ENCODE measurements around the gene HIVEP3.
"Not testable (repeated sequence)": the region's sequence is repeated elsewhere in the genome, so short reads cannot be mapped to it uniquely, and the experiment has no call there.

Gene HIVEP3

GRCh38 chr1:41918450-41919043 lies at the start of gene HIVEP3:
TSS of gene HIVEP3 (minus strand) at chr1:41918922.
- DNase-seq (ENCODE audit: low read depth), result no peak

GRCh38 chr1:41964400-41964799 lies 45.7 kb upstream of the HIVEP3 start:
- DNase-seq (ENCODE audit: low read depth), result no peak

- no peak for DNase-seq (ENCODE audit: low read depth)
These were observed 44.9 kb upstream of the HIVEP3 start for GRCh38 chr1:41963636-41964035.

GRCh38 chr1:41958015-41958673 lies 39.4 kb upstream of the HIVEP3 start:
- DNase-seq (ENCODE audit: low read depth), result no peak

- DNase-seq (ENCODE audit: low read depth), result no peak
These were observed 38.8 kb upstream of the HIVEP3 start for GRCh38 chr1:41957568-41957967.

- DNase-seq (ENCODE audit: low read depth), result peak; percentile 38
These were observed 36.9 kb upstream of the HIVEP3 start for GRCh38 chr1:41955461-41956159.

- DNase-seq (ENCODE audit: low read depth), result peak; percentile 9
These were observed 35.8 kb upstream of the HIVEP3 start for GRCh38 chr1:41954533-41954944.

GRCh38 chr1:41953291-41953690 lies 34.6 kb upstream of the HIVEP3 start:
- DNase-seq (ENCODE audit: low read depth), result no peak

GRCh38 chr1:41952208-41952607 lies 33.5 kb upstream of the HIVEP3 start:
- no peak for DNase-seq (ENCODE audit: low read depth)

- DNase-seq (ENCODE audit: low read depth), result not testable (repeated sequence)
These were observed 32.8 kb upstream of the HIVEP3 start for GRCh38 chr1:41951492-41951891.

GRCh38 chr1:41950820-41951219 lies 32.1 kb upstream of the HIVEP3 start:
- no peak for DNase-seq (ENCODE audit: low read depth)

GRCh38 chr1:41945946-41946345 lies 27.2 kb upstream of the HIVEP3 start:
- DNase-seq (ENCODE audit: low read depth), result not testable (repeated sequence)

GRCh38 chr1:41943717-41944116 lies 25.0 kb upstream of the HIVEP3 start:
- no peak for DNase-seq (ENCODE audit: low read depth)

- DNase-seq (ENCODE audit: low read depth), result no peak
These were observed 23.6 kb upstream of the HIVEP3 start for GRCh38 chr1:41942278-41942677.

- DNase-seq (ENCODE audit: low read depth), result no peak
These were observed 22.7 kb upstream of the HIVEP3 start for GRCh38 chr1:41941381-41941780.

- DNase-seq (ENCODE audit: low read depth), result no peak
These were observed 20.5 kb upstream of the HIVEP3 start for GRCh38 chr1:41939194-41939593.

- no peak for DNase-seq (ENCODE audit: low read depth)
These were observed 17.4 kb upstream of the HIVEP3 start for GRCh38 chr1:41936107-41936506.

- no peak for DNase-seq (ENCODE audit: low read depth)
These were observed 16.5 kb upstream of the HIVEP3 start for GRCh38 chr1:41935226-41935625.

GRCh38 chr1:41933106-41933505 lies 14.4 kb upstream of the HIVEP3 start:
- DNase-seq (ENCODE audit: low read depth), result no peak

GRCh38 chr1:41931578-41931977 lies 12.9 kb upstream of the HIVEP3 start:
- DNase-seq (ENCODE audit: low read depth), result no peak

- no peak for DNase-seq (ENCODE audit: low read depth)
These were observed 8.4 kb upstream of the HIVEP3 start for GRCh38 chr1:41927118-41927517.

- no peak for DNase-seq (ENCODE audit: low read depth)
These were observed 7.0 kb upstream of the HIVEP3 start for GRCh38 chr1:41925712-41926111.

GRCh38 chr1:41924911-41925310 lies 6.2 kb upstream of the HIVEP3 start:
- DNase-seq (ENCODE audit: low read depth), result no peak
